NB4 (cell line): ENCODE data around the gene PLCH1.
A peak's percentile ranks its signal among the peaks of the same experiment; 100 is the strongest.

Experiments
- DNase-seq: peaks from one replicate; pipeline ENCODE4 v3.0.0; 2010; ENCODE audit warnings: low read depth
- H3K4me3 ChIP-seq: one replicate; pipeline ENCODE4 v1.5.1; 2011; ENCODE audit warnings: mild to moderate bottlenecking, low read depth, low read length, moderate library complexity
- MYC ChIP-seq: IDR thresholded peaks from 2 replicates; pipeline ENCODE4 v1.6.1; 2011; ENCODE audit warnings: low read depth, low read length
- POLR2A ChIP-seq: IDR thresholded peaks from 2 replicates; pipeline ENCODE4 v1.6.1; 2011; ENCODE audit warnings: mild to moderate bottlenecking; ENCODE audit not compliant: insufficient read length; ENCODE audit errors: extremely low read depth
- TF ChIP-seq, protein P1 (sequence below): IDR thresholded peaks from one replicate; pipeline ENCODE4 v1.5.1; 2012; ENCODE audit warnings: low read depth, low read length
- TF ChIP-seq, protein P2 (sequence below): IDR thresholded peaks from 2 replicates; pipeline ENCODE4 v1.6.1; 2011; ENCODE audit warnings: low read depth, low read length

PLCH1 gene

DNA sequence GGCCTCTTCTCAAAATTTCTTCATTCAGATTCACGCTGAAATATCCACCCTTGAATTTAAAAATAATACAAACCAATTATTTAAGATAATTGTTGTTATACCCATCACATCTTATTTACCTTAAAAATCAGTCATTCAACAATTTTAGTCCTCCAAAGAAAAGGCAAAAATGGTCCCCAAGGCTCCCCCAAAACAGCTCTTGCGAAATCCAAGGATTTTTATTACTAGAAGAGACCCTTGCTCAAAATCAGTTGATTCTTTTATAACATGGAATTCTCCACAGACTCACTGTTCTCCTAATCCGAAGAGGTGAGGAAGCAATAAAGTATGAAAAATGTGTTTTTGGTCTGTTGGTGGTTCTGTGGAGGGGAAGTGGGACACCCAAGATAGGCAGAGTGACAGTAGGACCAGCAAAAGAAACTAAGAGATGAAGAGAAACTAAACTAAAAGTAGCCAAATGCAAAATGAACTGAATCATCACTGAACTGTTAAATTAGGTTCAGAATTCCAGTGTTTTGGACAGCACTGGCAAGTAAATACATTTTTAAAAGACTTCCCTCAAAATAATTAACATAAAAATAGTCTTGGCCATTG lies 19.1 kb upstream of the PLCH1 start:
- DNase-seq, result no peak
- no peak overlapping the region for H3K4me3 ChIP-seq
- no peak for TF ChIP-seq POLR2A
- TF ChIP-seq, protein P1, sequence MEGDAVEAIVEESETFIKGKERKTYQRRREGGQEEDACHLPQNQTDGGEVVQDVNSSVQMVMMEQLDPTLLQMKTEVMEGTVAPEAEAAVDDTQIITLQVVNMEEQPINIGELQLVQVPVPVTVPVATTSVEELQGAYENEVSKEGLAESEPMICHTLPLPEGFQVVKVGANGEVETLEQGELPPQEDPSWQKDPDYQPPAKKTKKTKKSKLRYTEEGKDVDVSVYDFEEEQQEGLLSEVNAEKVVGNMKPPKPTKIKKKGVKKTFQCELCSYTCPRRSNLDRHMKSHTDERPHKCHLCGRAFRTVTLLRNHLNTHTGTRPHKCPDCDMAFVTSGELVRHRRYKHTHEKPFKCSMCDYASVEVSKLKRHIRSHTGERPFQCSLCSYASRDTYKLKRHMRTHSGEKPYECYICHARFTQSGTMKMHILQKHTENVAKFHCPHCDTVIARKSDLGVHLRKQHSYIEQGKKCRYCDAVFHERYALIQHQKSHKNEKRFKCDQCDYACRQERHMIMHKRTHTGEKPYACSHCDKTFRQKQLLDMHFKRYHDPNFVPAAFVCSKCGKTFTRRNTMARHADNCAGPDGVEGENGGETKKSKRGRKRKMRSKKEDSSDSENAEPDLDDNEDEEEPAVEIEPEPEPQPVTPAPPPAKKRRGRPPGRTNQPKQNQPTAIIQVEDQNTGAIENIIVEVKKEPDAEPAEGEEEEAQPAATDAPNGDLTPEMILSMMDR, result no peak
- TF ChIP-seq MYC, result no peak
- TF ChIP-seq, protein P2, sequence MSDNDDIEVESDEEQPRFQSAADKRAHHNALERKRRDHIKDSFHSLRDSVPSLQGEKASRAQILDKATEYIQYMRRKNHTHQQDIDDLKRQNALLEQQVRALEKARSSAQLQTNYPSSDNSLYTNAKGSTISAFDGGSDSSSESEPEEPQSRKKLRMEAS, result no peak

DNA sequence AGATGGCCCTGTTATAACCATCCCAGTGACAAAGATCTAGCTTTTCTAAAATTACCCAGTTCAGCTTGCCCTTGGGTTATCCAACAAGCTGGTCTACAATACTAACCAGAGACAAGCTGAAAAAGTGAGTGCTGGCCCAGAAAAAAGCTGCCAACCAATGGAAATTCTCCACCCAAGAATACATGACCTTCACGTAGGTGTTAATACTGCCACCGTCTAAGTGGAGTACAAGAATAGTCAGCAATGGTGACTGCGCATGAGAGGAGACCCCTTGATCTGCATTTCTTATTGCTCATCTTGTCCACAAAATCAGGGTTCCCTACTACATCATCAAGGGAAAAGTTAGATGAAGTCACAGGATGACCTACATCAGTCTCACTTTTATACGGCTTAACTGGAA lies 15.8 kb upstream of the PLCH1 start:
- no peak overlapping the region for H3K4me3 ChIP-seq
- no peak for DNase-seq
- TF ChIP-seq, protein P2, result no peak
- TF ChIP-seq, protein P1, result no peak
- no peak for TF ChIP-seq POLR2A
- TF ChIP-seq MYC, result no peak

DNA sequence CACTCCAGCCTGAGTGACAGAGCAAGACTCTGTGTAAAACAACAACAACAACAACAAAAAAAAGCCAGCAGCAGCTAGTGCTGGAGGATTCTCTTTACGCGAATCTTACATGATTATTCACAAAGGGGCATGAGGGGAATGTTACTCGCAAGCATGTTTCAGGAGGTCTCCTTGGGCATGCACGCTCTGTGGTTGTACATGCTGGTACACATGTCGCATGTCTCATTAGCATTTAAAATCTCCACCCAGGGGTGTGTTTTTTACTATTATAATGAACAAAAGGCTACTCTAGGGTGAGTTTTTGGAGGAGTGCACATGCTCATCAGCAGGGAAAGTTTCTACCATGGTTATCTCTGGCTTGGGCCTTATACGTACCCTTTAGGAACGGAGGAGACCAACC lies 12.7 kb upstream of the PLCH1 start:
- no peak for TF ChIP-seq MYC
- TF ChIP-seq, protein P2, result no peak
- no peak for TF ChIP-seq POLR2A
- TF ChIP-seq, protein P1, result no peak
- H3K4me3 ChIP-seq, result no peak overlapping the region
- DNase-seq, result no peak

DNA sequence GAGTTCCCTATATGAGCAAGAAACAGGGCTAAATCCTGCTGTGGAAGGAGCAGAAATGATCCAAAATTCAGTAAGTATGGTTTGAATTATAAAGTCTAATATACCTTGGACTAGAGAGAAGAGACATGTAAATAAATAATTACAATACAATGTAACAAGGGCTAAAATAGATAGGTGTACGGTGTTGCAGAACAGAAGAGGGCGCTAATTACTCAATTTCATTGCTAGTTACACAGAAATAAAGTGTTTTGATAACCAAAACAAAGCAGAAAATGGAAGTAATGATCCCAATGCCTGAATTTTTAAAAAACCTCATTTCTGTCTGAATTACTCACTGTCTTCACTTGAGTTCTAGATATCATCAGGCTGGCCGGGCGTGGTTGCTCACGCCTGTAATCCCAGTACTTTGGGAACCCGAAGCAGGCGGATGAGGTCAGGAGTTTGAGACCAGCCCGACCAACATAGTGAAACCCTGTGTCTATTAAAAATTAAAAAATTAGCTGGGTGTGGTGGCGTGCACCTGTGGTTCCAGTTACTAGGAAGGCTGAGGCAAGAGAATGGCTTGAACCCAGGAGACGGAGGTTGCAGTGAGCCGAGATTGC lies 8.3 kb upstream of the PLCH1 start:
- DNase-seq, result peak; percentile 61
- TF ChIP-seq MYC, result no peak
- TF ChIP-seq, protein P1, result peak; percentile 41
- no peak overlapping the region for H3K4me3 ChIP-seq

DNA sequence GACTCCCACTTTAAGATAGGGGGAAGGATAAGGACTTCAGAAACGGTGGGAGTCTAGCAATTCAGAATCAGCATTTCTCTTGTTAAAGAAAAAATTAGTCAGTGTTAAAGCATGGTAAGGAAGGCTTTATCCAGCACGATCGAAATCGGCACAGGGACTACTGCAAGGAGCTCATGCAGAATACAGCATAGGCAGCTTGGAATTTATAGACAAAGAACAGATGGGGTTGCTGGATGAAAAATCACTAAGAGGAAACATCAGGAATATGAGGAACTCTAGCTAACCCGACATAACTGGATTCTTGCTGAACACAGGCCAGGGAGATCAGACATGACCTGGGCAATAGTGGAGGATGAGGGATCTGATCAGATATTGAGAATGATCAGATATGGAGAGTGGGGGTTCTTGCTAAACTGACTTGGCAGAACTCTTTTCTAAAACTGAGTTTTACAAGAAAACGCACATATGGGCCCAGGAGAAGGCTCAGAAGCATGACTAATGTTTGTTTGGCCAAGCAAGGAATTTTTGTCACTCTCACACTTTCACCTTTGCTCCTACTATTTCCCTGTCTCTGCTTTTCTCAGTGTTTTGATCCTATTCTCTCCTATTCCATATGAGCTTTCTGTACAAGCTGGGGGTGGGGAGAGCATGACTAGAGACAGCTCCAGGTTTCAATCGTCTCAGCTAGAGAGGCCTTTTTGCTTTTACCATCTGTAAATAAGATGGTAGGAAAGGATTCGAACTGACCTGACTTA lies 3.9 kb upstream of the PLCH1 start:
- DNase-seq, result no peak
- TF ChIP-seq, protein P2, result no peak
- TF ChIP-seq POLR2A, result no peak
- TF ChIP-seq, protein P1, result no peak

DNA sequence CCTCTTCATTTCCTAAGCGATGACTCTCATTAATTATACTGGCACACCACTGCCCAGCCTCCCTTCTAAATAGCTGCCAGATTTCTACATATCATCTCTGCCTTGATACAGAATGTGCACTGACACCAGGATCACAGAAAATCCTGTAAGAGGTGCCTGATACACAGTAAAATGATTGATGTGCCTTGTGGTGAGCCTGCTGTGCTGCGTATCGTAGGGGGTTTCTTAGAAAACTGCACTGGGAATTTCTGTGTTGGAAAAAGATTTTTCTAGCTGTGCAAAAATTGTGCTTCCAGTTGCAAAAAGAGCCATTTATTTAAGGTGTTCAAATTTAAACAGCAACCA lies 3.0 kb upstream of the PLCH1 start:
- TF ChIP-seq, protein P2, result no peak
- no peak for DNase-seq
- H3K4me3 ChIP-seq, result no peak overlapping the region

More for the DNA sequence above, 3.9 kb upstream of the PLCH1 start:
- H3K4me3 ChIP-seq, result no peak overlapping the region
